Naive thymus-derived CD4-positive, alpha-beta T cell (primary cell): ENCODE data around the gene B3GAT3. TPM values are rescaled to one million over a fixed set of nuclear protein-coding genes. Genes with fewer than 3 reads are reported as not detected.

Source experiments
- ATAC-seq: fragments of 150-1000 bp; cut with Tn5 transposase; 2 replicates; pipeline ENCODE4 v1.10.0; 2021; ENCODE audit warnings: mild to moderate bottlenecking, moderate library complexity
- CTCF ChIA-PET: fragments of 350-600 bp; sonication (Branson Sonifier 250); formaldehyde crosslinking; loops from one replicate; lab custom pipeline; 2021; ENCODE audit warnings: antibody characterized with exemption; lab: Charles Lee
- POLR2A ChIA-PET: fragments of 350-600 bp; sonication (Branson Sonifier 250); formaldehyde crosslinking; loops from one replicate; lab custom pipeline; 2021; ENCODE audit warnings: antibody characterized with exemption, inconsistent platforms; lab: Charles Lee
- DNase-seq, 9 donors: peaks; one replicate each; pipeline versions ENCODE4 v3.0.0 to v3.0.0-alpha.2; 2020 to 2022; ENCODE audit warnings: mixed read lengths in 1 of 9
- H3K27ac ChIP-seq: one replicate; pipeline ENCODE4 v1.7.0; 2013; ENCODE audit warnings: mild to moderate bottlenecking, low read depth, low read length, moderate library complexity
- H3K27me3 ChIP-seq, 2 donors: one replicate each; pipeline ENCODE4 v1.7.0; 2013; ENCODE audit warnings: low read length in 2 of 2, mild to moderate bottlenecking in 2 of 2, moderate library complexity in 2 of 2; ENCODE audit not compliant: control insufficient read depth in 2 of 2, insufficient read depth in 2 of 2
- H3K36me3 ChIP-seq, 3 experiments: 1 replicate in 2 of 3; 2 replicates in 1 of 3; pipeline ENCODE4 v1.7.0; 2013; ENCODE audit warnings: low read length in 3 of 3, mild to moderate bottlenecking in 3 of 3, moderate library complexity in 1 of 3; ENCODE audit not compliant: insufficient read depth in 3 of 3, control insufficient read depth in 2 of 3
- H3K4me1 ChIP-seq, 2 donors: one replicate each; pipeline ENCODE4 v1.7.0; 2013; ENCODE audit warnings: low read length in 2 of 2, mild to moderate bottlenecking in 2 of 2, moderate library complexity in 1 of 2; ENCODE audit not compliant: control insufficient read depth in 2 of 2, insufficient read depth in 2 of 2
- H3K4me3 ChIP-seq: 2 replicates; pipeline ENCODE4 v1.7.0; 2013; ENCODE audit warnings: mild to moderate bottlenecking, low read length
- H3K9me3 ChIP-seq, 3 experiments: 1 replicate in 2 of 3; 2 replicates in 1 of 3; pipeline ENCODE4 v1.7.0; 2013; ENCODE audit warnings: low read length in 3 of 3; ENCODE audit not compliant: control insufficient read depth in 2 of 3
- H3K27ac Mint-ChIP-seq, 9 donors: one replicate each; pipeline ENCODE4 v1.8.0; 2020 to 2022; ENCODE audit warnings: mixed read lengths in 9 of 9, mild to moderate bottlenecking in 8 of 9, moderate library complexity in 5 of 9, inconsistent platforms in 2 of 9
- H3K27me3 Mint-ChIP-seq, 5 donors: one replicate each; pipeline ENCODE4 v1.8.0; 2021 to 2022; ENCODE audit warnings: mixed read lengths in 5 of 5, mild to moderate bottlenecking in 1 of 5
- H3K36me3 Mint-ChIP-seq, 5 donors: one replicate each; pipeline ENCODE4 v1.8.0; 2020 to 2022; ENCODE audit warnings: mixed read lengths in 5 of 5, mild to moderate bottlenecking in 3 of 5, inconsistent platforms in 1 of 5
- H3K4me1 Mint-ChIP-seq, 7 donors: one replicate each; pipeline ENCODE4 v1.8.0; 2020 to 2022; ENCODE audit warnings: mixed read lengths in 7 of 7, mild to moderate bottlenecking in 3 of 7, inconsistent platforms in 1 of 7
- H3K4me3 Mint-ChIP-seq, 10 donors: one replicate each; pipeline ENCODE4 v1.8.0; 2020 to 2022; ENCODE audit warnings: mild to moderate bottlenecking in 10 of 10, mixed read lengths in 10 of 10, moderate library complexity in 6 of 10, inconsistent platforms in 2 of 10
- H3K9me3 Mint-ChIP-seq, 11 donors: one replicate each; pipeline ENCODE4 v1.8.0; 2020 to 2022; ENCODE audit warnings: mixed read lengths in 11 of 11, mild to moderate bottlenecking in 4 of 11, inconsistent platforms in 1 of 11, moderate library complexity in 1 of 11
- intact Hi-C, 2 donors: fragments of 100-400 bp; cut with micrococcal nuclease; formaldehyde crosslinking; loops; one replicate each; pipeline ENCODE4 v1.15.1; 2023
- polyA plus RNA-seq, 2 donors: library from polyadenylated mRNA; unstranded; fragments of 300-500 nt; fragmentation: Illumina TruSeq; gene quantifications; one replicate each; pipeline ENCODE4 v1.2.3, GENCODE V29; 2021
- total RNA-seq, 6 experiments: library from RNA in 5 of 6; stranded (reverse) in 5 of 6; gene quantifications; 1 replicate in 5 of 6; 2 replicates in 1 of 6; pipeline ENCODE4 v1.2.3 and lab custom pipeline; 2021 to 2026

Gene B3GAT3
- total and polyA plus RNA-seq, 7 experiments from 2014 or later: 35.0 to 78.1 (median 64.4) TPM

- Histone ChIP-seq H3K27ac (no peak overlapping the region), H3K27me3 (no peaks in the 10 kb centered on the region), H3K9me3 (no peaks in the 10 kb centered on the region), H3K4me3 (no peak overlapping the region), H3K36me3 (peaks cover 0 to 65% (median 7%) of the 10 kb centered on the region in 3 experiments), H3K4me1 (peaks cover 7 to 8% of the 10 kb centered on the region in 2 donors)
- peak overlapping the region in 1 of 10 donors; percentile 26 for H3K4me3 Mint-ChIP-seq
- DNase-seq (no peak), ATAC-seq (no peak)
- peaks cover 1 to 24% (median 17%) of the 10 kb centered on the region in 5 donors for H3K36me3 Mint-ChIP-seq
- ChIA-PET POLR2A (interaction anchor here (0.6 to 8.1 kb wide), 5 partner anchors 15 to 135 kb away, joined by 3 to 92 read pairs (median 3); partner anchors contain the start of genes C11orf98, CSKMT and TUT1), CTCF (interaction anchor here (1.4 kb wide), 1 partner anchor 13 kb away, joined by 3 read pairs; no protein-coding TSS in a partner anchor)
- H3K4me1 Mint-ChIP-seq: peaks cover 21 to 37% (median 29%) of the 10 kb centered on the region in 7 donors
- H3K9me3 Mint-ChIP-seq: peaks cover 0 to 2% (median 0%) of the 10 kb centered on the region in 11 donors
- H3K27me3 Mint-ChIP-seq: no peaks in the 10 kb centered on the region
- H3K27ac Mint-ChIP-seq: peak overlapping the region in 2 of 9 donors; percentile 17 to 68
- intact Hi-C loops: no loop called here
Measured at GRCh38 chr11:62577046-62577714, 44.6 kb downstream of the B3GAT3 start.

DNA sequence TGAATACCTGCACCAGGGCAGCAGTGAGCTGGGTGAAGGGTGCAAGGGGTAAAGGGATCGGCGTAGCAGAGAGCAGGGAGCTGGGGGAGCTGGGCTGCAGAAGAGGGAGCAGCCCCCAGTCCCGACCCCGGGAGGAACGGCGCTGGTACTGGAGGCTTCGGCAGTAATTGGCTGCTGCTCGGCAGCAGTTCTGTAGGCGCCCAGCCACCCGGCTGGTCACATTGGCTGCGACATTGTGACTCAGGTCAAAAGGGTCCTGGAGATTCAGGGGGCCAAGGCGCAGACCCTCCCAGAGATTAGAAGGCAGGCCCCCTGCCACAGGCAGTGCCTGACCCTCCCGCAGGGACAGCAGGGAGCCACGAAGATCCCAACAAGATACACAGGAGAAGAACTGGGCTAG is 45.9 kb downstream of the B3GAT3 start:
- Histone ChIP-seq H3K4me3 (no peak overlapping the region), H3K9me3 (no peaks in the 10 kb centered on the region), H3K27me3 (no peaks in the 10 kb centered on the region), H3K27ac (no peak overlapping the region), H3K36me3 (peaks cover 0 to 68% (median 2%) of the 10 kb centered on the region in 3 experiments), H3K4me1 (peaks cover 8 to 11% of the 10 kb centered on the region in 2 donors)
- peaks cover 34 to 47% (median 39%) of the 10 kb centered on the region in 7 donors for H3K4me1 Mint-ChIP-seq
- H3K27ac Mint-ChIP-seq: peak overlapping the region in 6 of 9 donors; percentile 59 to 95 (median 81)
- ChIA-PET POLR2A (interaction anchor here (7.5 to 8.1 kb wide), 2 partner anchors 17 to 20 kb away, joined by 92 read pairs; partner anchors contain the start of gene TUT1), CTCF (no interaction called here)
- intact Hi-C loops: no loop called here
- H3K4me3 Mint-ChIP-seq: peak overlapping the region in 8 of 10 donors; percentile 66 to 100 (median 94)
- H3K27me3 Mint-ChIP-seq: no peaks in the 10 kb centered on the region
- peaks cover 15 to 30% (median 24%) of the 10 kb centered on the region in 5 donors for H3K36me3 Mint-ChIP-seq
- H3K9me3 Mint-ChIP-seq: peaks cover 0 to 2% (median 0%) of the 10 kb centered on the region in 11 donors
- no peak for ATAC-seq
- DNase-seq: no peak

GRCh38 chr11:62575156-62575555 is 46.6 kb downstream of the B3GAT3 start:
- no peaks in the 10 kb centered on the region for H3K27me3 Mint-ChIP-seq
- POLR2A ChIA-PET: interaction anchor here (0.9 to 8.1 kb wide), 9 partner anchors 10 to 94 kb away, joined by 3 to 92 read pairs (median 7); partner anchors contain the start of genes AHNAK, MTA2 and TUT1
- Histone ChIP-seq H3K9me3 (no peaks in the 10 kb centered on the region), H3K36me3 (peaks cover 0 to 71% (median 0%) of the 10 kb centered on the region in 3 experiments), H3K4me1 (peaks cover 8 to 11% of the 10 kb centered on the region in 2 donors), H3K4me3 (no peak overlapping the region), H3K27me3 (no peaks in the 10 kb centered on the region), H3K27ac (peak overlapping the region; percentile 83)
- peaks cover 16 to 33% (median 27%) of the 10 kb centered on the region in 5 donors for H3K36me3 Mint-ChIP-seq
- H3K27ac Mint-ChIP-seq: peak overlapping the region; percentile 81 to 98 (median 95)
- ATAC-seq: no peak
- peaks cover 37 to 54% (median 40%) of the 10 kb centered on the region in 7 donors for H3K4me1 Mint-ChIP-seq
- DNase-seq: no peak
- CTCF ChIA-PET: interaction anchor here (0.5 to 2.1 kb wide), 4 partner anchors 13 to 177 kb away, joined by 3 to 12 read pairs (median 4); partner anchors contain the start of genes HNRNPUL2 and TUT1
- intact Hi-C loops: no loop called here
- peaks cover 0 to 2% (median 0%) of the 10 kb centered on the region in 11 donors for H3K9me3 Mint-ChIP-seq
- peak overlapping the region; percentile 94 to 100 (median 97) for H3K4me3 Mint-ChIP-seq

- H3K27ac Mint-ChIP-seq: peak overlapping the region; percentile 81 to 98 (median 95)
- no peaks in the 10 kb centered on the region for H3K27me3 Mint-ChIP-seq
- H3K9me3 Mint-ChIP-seq: peaks cover 0 to 2% (median 0%) of the 10 kb centered on the region in 11 donors
Measured at GRCh38 chr11:62574363-62575071, 47.3 kb downstream of the B3GAT3 start.

GRCh38 chr11:62573592-62574362 is 48.0 kb downstream of the B3GAT3 start, which contains the start of gene EEF1G:
Gene EEF1G (minus strand): TSS chr11:62573891. CDS start chr11:62573842, 49 bp downstream.
- H3K9me3 Mint-ChIP-seq: peaks cover 0 to 2% (median 0%) of the 10 kb centered on the region in 11 donors

More at GRCh38 chr11:62574363-62575071, 47.3 kb downstream of the B3GAT3 start:
- ChIA-PET POLR2A (interaction anchor here (0.6 to 8.1 kb wide), 34 partner anchors 9 to 307 kb away, joined by 3 to 92 read pairs (median 5); partner anchors contain the start of genes AHNAK, B3GAT3, C11orf98 and CSKMT), CTCF (interaction anchor here (0.5 to 2.1 kb wide), 9 partner anchors 14 to 267 kb away, joined by 3 to 12 read pairs (median 4); partner anchors contain the start of genes HNRNPUL2 and TUT1)
- peak overlapping the region; percentile 79 for H3K4me3 ChIP-seq
- Mint-ChIP-seq H3K4me3 (peak overlapping the region; percentile 94 to 100 (median 97)), H3K4me1 (peaks cover 39 to 59% (median 43%) of the 10 kb centered on the region in 7 donors), H3K36me3 (peaks cover 16 to 34% (median 30%) of the 10 kb centered on the region in 5 donors)
- no peaks in the 10 kb centered on the region for H3K9me3 ChIP-seq
- DNase-seq (peak in 3 of 9 donors; percentile 17 to 25 (median 23)), ATAC-seq (peak; percentile 2)
- no peaks in the 10 kb centered on the region for H3K27me3 ChIP-seq
- H3K4me1 ChIP-seq: peaks cover 8 to 11% of the 10 kb centered on the region in 2 donors
- intact Hi-C loops: loop anchor here (1.0 to 5.0 kb wide), 8 partner anchors 17 to 306 kb away; partner anchors contain the start of genes TUT1 (in 2 of the 2), AHNAK (in 1 of the 2), EML3 (in 1 of the 2) and INTS5 (in 1 of the 2)
- H3K36me3 ChIP-seq: peaks cover 0 to 73% (median 0%) of the 10 kb centered on the region in 3 experiments
- H3K27ac ChIP-seq: peak overlapping the region; percentile 83

More at GRCh38 chr11:62573592-62574362, 48.0 kb downstream of the B3GAT3 start, which contains the start of gene EEF1G:
- Histone ChIP-seq H3K36me3 (peaks cover 0 to 74% (median under 1%) of the 10 kb centered on the region in 3 experiments), H3K9me3 (no peaks in the 10 kb centered on the region), H3K4me3 (peak within 1 kb of the TSS; percentile 82), H3K27ac (peak within 1 kb of the TSS; percentile 88), H3K27me3 (no peaks in the 10 kb centered on the region), H3K4me1 (peaks cover 8 to 11% of the 10 kb centered on the region in 2 donors)
- DNase-seq: peak; percentile 88 to 100 (median 99)
- Mint-ChIP-seq H3K4me1 (peaks cover 39 to 61% (median 45%) of the 10 kb centered on the region in 7 donors), H3K36me3 (peaks cover 16 to 34% (median 30%) of the 10 kb centered on the region in 5 donors), H3K27me3 (no peaks in the 10 kb centered on the region), H3K4me3 (peak within 1 kb of the TSS; percentile 94 to 100 (median 97)), H3K27ac (peak within 1 kb of the TSS; percentile 81 to 98 (median 95))
- ChIA-PET CTCF (interaction anchor here (0.6 to 2.1 kb wide), 7 partner anchors 14 to 267 kb away, joined by 3 to 12 read pairs (median 4); partner anchors contain the start of gene TUT1), POLR2A (interaction anchor here (0.6 to 8.1 kb wide), 34 partner anchors 8 to 308 kb away, joined by 3 to 92 read pairs (median 5); partner anchors contain the start of genes AHNAK, B3GAT3, C11orf98 and CSKMT)
- ATAC-seq: peak; percentile 96
- intact Hi-C loops: loop anchor here (1.0 to 5.0 kb wide), 14 partner anchors 16 to 307 kb away; partner anchors contain the start of genes HNRNPUL2 (in 2 of the 2), SLC3A2 (in 2 of the 2), TUT1 (in 2 of the 2) and AHNAK (in 1 of the 2)
